GM18508 (cell line): ENCODE data around the gene TEX10.
"Not testable (repeated sequence)": the region's sequence is repeated elsewhere in the genome, so short reads cannot be mapped to it uniquely, and the experiment has no call there.

ENCODE experiments used
- ATAC-seq: cut with Tn5 transposase; IDR thresholded peaks from one replicate; pipeline ENCODE4 v1.9.1; 2021; ENCODE audit warnings: moderate number of reproducible peaks; ENCODE audit not compliant: insufficient read depth, unreplicated experiment

Gene TEX10

GRCh38 chr9:100352727-100353505, at the start of gene TEX10:
Gene TEX10 (minus strand): TSS chr9:100352942. CDS start chr9:100349363, 3,579 bp downstream.
- peak; percentile 57 for ATAC-seq

- no peak for ATAC-seq
Measured at GRCh38 chr9:100401042-100401441, 48.3 kb upstream of the TEX10 start.

- ATAC-seq, result no peak
Measured at GRCh38 chr9:100397529-100398266, 45.0 kb upstream of the TEX10 start.

- ATAC-seq, result no peak
Measured at GRCh38 chr9:100396769-100397168, 44.0 kb upstream of the TEX10 start.

- ATAC-seq, result no peak
Measured at GRCh38 chr9:100394816-100395215, 42.1 kb upstream of the TEX10 start.

GRCh38 chr9:100394032-100394695, 41.4 kb upstream of the TEX10 start:
- ATAC-seq, result no peak

- not testable (repeated sequence) for ATAC-seq
Measured at GRCh38 chr9:100392989-100393388, 40.2 kb upstream of the TEX10 start.

- ATAC-seq, result no peak
Measured at GRCh38 chr9:100379862-100380261, 27.1 kb upstream of the TEX10 start.

GRCh38 chr9:100377015-100377414, 24.3 kb upstream of the TEX10 start:
- no peak for ATAC-seq

GRCh38 chr9:100375658-100376057, 22.9 kb upstream of the TEX10 start:
- no peak for ATAC-seq

- no peak for ATAC-seq
Measured at GRCh38 chr9:100372648-100373047, 19.9 kb upstream of the TEX10 start.

GRCh38 chr9:100370064-100370723, 17.5 kb upstream of the TEX10 start:
- no peak for ATAC-seq

GRCh38 chr9:100368672-100369071, 15.9 kb upstream of the TEX10 start:
- no peak for ATAC-seq

GRCh38 chr9:100366121-100366520, 13.4 kb upstream of the TEX10 start:
- no peak for ATAC-seq

- no peak for ATAC-seq
Measured at GRCh38 chr9:100364013-100364412, 11.3 kb upstream of the TEX10 start.

- no peak for ATAC-seq
Measured at GRCh38 chr9:100359057-100359456, 6.3 kb upstream of the TEX10 start.

- ATAC-seq, result no peak
Measured at GRCh38 chr9:100357501-100357900, 4.8 kb upstream of the TEX10 start.

GRCh38 chr9:100355561-100355960, 2.8 kb upstream of the TEX10 start:
- ATAC-seq, result no peak

GRCh38 chr9:100354121-100354800, 1.5 kb upstream of the TEX10 start:
- no peak for ATAC-seq

- peak; percentile 12 for ATAC-seq
Measured at GRCh38 chr9:100352201-100352726, 478 bp downstream of the TEX10 start.
